Stimulated activated CD8-positive, alpha-beta memory T cell treated with anti-CD3 and anti-CD28 coated beads, Interleukin-4, amount 100 ng/mL, for 4 hours (primary cell): ENCODE results near the gene KLHL29.

Experiments
- DNase-seq, 2 donors: peaks; one replicate each; pipeline ENCODE4 v3.0.0-alpha.2; 2020; ENCODE audit warnings: low read depth in 2 of 2, low spot score in 1 of 2

KLHL29 gene

DNA sequence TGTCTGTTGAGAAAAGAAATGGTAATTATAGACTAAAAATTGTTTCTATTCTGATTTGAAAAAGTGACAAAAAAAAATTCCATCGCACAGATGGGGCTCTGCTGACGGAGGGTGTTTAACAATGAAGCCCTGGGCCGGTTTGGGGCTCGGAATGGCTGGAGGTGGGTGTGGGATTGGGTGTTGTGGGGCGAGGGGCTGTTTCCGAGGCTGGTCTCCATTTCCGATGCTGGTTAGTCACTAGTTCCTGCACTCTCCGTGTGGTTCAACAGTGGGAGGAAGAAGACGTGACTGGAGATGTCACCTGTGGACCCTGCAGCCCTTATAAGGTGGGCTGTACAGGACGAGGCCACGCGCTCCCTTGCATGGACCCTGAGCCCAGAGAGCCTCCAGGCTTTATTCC, 143.2 kb downstream of the KLHL29 start:
- DNase-seq: no peak

DNA sequence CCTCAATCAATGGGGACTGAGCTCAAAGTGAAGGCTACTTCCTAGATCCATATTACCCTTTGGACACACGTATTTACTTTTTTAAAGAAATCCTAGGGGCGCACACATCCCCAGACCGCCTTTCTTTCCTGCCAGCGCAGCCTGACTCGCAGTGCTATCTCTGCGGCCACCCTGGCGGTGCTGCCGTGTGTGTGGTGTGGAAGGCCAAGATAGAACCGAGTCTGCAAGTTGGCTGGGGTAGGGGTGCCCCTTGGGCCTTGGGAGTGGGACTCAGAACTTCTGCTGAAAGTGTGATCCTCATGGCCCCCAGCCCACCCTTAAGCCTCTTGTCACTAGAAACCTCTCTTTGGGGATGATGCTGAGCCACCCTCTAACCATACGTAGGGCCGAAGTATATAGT, 143.7 kb downstream of the KLHL29 start:
- DNase-seq: no peak

DNA sequence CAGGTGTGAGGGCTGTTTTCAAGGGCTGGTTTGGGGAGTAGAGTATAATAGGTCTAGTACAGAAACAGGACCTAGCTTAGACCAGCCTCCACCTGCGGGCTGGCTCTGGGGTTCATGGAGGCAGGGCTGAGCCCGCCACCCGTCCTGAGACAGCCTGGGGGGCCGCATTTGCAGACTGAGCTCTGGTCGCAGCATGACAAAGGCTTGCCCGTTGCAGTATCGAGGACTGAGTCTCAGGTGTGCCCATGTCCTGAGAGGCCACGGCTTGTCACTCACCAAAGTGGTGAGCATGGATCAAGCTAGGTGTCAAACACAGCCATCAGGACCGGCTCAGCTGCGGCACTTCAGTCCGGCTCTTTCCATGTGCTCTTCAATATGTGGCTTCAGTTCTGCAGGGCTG, 144.7 kb downstream of the KLHL29 start:
- no peak for DNase-seq

DNA sequence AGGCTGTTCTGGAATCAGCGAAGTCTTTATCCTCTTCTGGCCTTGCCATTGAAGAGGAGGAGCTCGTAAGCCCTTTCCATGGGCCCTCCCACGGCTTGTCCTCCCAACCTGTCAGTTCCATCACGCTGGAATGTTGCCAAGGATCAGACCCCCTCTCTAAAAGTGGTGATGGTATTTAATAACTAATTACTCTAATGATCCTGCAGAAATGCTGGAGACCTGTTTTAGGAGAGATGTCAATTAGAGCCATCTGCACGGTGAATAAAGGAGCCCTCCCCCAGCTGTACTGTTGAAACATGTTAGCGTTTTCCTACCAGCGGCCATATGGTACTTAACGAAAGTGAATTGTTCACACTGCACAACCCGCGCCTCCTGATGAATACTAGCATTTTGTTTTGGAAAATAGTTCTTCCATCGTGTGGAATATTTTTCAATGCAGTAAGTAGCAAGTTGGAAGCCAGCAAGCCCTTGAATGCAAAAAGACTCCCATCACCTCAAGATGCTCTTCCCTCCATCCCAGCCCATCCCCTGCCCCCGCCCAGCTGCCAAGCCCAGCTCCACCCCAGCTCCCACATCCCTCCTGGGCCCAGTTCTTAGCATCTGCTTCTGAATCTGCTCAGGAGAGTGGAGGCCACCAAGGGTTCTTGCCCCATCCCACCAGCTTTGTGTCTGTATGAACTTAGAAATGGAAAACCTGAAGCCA, 145.4 kb downstream of the KLHL29 start:
- no peak for DNase-seq

DNA sequence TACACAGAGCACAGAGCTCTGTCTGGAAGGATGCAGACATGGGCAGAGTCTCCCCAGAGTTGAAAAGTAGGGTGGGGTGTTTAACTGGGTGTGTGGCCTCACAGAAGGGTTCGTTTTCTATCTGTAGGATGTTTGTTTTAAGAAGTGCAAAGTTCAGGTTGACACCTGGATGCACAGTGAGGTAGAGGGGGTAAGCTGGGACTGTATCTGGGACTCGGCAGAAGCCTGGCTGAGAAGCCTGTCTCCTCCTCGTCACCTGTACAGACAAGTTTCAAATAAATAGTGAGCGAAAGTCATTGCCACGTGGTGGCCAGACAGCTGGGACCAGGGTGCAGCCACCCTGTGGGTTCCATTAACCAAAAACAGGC, 145.9 kb downstream of the KLHL29 start:
- DNase-seq: no peak

DNA sequence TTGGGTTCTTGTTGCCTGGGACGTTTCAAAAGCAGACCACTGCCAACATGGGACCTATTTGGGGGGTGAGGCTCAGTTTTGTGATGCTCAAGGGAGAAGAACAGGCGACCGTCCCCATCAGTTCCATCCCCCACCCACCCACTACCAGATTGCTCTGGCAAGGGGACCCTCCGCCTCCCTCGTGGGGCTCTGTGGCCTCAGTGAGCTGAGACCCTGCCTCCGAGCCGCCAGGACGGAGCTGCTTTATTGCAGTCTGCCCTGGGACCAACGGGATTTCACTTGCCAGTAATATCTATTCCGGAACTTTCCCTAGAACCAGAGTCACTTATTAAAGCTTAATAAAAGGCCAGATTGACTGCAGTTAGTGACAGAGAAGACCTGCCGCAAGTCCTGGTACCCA, 146.3 kb downstream of the KLHL29 start:
- DNase-seq: no peak

DNA sequence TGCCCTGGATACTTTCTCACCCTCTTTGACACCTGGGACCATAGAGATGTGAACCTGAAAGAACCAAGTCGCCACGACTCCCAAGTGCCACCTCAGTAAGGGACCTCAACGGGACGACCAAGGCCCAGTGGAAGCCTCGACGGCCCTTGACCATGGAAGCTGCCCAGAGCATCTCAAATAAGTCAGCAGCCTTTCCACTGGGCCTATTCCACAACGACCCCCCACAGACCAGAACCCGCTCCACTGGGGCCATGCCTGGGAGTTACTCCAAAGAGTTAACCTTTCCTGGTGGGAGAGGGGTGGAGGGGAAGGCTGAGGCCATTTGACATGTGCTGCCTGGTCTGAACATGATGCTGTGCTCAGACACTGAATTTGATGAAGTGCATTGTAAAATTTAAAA, 146.9 kb downstream of the KLHL29 start:
- DNase-seq: no peak

DNA sequence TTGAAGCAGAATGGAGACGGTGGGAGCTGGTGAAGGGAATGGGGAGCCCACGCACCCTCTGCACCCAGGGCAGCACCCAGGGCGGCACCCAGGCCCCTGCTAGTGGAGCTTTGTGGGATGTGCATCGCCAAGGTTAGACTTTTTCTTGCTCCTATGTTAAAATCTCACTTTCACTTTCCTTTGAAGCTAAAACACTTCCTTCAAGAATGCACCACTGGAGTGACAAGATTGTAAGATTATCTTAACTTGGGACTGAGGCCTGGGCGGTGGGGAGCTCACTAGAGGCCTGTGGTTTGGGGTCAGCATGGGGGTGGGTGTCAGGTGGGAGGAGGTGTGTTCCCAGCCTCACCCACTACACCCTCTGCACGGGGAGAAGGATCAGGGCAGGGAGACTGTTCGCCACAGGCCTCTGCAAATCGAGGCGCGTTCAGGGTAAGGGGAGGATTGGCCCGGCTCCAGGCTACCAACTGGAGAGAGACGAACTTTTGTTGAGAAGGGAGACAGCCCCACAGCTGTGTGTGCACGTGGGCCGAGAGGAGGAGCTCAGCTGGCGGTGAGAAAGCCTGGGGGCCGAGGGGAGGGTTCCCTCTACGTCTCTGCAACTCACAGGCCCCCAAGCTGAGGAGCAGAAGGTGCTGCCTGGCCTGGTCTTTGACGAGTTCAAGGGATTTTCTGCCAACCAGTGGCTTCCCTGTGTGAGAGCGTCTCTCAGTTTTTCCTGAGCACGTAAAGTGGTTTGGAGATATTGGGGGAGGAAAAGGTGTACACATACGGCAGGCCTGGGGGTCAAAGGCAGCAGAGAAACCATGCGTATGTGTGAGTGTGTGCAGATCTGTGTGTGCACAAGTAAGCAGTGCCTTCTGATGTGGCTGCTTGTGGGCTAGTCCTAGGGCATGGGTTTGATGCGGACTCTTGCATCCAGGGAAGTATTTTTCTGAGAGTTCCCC, 147.7 kb downstream of the KLHL29 start:
- peak in 1 of 2 donors; percentile 2 for DNase-seq

DNA sequence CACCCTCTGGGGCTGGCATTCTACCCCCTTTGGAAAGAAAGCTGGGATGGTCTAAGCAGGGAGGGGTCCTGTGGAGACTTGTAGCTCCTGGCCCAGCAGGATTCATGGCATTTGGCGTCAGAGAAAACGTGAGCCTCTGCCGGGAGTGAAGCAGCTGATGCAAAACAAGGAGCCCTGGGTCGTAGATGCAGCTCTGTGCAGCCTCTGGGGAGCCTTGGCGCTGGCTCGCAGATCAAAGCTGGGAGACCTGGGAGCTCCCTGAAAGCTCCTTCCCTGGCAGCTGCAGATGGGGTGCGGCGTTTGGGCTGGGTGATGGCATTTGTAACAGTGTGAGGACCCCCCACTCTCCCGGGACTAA, 148.3 kb downstream of the KLHL29 start:
- no peak for DNase-seq

DNA sequence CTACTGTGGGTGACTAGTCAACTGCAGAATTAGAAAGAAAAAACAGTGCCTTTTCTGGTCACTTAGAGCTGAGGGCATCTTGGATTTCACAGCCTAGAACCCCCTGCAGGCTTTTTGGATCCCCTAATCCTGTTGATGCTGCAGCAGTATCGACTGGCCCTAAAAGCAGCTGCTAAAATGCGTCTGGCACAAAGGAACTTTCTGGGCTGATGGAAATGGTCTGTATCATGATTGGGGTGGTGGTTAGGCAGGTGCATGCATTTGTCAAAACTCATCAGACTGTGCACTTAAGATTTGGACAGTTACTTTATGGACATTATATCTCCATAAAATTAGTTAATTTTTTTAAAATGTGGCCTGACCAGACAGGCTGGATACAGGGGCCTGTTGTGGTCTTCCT, 149.8 kb downstream of the KLHL29 start:
- no peak for DNase-seq

DNA sequence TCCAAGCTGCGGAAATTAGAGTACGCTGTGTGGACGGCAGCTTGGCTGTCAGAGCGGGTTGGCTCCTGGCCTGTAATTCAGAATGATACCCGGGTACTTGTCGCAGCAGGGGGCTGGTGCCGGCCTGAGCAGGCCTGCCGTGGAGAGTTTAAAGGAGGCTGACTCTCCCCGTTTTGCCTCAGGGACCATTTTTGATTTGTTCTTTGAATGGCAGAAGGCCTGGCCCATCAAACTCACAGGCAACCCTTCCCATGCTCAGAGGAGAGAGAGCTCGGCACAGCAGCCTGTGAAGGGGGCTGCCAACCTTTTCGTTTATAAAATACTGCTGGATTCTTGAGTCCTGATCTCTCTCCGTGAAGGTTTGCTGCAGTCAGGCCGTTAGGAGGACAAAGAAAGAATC, 151.3 kb downstream of the KLHL29 start:
- no peak for DNase-seq

DNA sequence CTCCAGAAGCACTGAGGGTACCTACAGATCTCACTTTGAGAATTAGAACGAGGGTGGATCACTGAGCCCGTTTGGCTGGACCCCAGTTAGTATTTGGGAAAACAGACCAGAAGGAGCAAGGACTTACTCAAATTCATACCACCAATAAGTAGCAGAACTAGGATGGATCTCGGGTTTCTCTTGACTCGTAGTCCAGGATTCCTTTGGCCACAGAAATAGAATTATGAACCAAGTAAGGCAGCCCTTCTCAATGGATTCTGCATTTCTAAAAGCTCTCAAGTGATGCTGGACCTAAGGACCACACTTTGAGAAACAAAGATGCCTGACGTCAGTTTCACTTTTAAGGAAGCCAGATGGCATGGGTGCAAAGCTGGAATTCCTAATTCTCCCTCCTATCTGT, 153.0 kb downstream of the KLHL29 start:
- no peak for DNase-seq

DNA sequence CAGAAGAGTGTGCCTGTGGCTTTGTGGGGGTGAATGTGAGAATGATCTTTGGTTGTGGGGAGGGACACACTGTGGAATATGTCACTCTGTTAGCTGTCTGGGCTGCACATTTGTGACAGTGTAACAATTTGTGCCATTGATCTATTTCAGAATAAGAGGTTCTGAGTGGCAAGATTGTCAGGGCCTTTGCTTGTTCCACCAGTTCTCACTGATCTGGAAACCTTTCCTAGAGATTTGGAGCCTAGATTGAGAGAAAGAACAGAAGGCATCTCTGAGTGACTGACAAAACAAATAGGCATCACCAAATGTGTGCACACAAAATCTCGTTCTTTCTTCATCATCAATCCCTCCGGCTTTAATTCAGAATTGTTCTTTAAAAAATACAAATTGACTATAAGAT, 153.6 kb downstream of the KLHL29 start:
- no peak for DNase-seq

DNA sequence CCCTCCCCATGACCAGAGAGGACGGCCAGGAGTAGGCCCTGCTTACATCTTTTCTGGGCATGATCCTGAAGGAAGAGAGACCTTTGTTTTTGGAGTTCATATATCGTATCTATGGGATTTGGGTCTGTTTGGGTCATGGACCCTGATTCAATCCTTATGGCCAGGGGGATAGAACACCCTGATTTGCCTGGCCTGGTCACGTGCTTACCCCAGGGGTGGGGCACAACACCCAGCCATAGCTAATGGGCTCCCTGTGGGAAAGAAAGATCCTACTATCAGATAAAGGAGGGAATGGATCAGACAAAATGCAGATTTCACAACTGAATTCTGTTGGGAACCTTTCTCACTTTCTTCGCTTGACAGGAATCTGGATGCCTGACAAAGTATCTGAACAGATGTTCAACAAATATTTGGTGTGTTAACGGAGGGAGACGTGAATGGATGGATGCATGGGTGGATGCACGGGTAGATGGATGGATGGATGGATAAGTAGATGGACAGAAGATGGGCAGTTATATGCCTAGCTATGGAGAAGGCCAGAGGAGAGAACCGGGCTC, 155.9 kb downstream of the KLHL29 start:
- DNase-seq: no peak

DNA sequence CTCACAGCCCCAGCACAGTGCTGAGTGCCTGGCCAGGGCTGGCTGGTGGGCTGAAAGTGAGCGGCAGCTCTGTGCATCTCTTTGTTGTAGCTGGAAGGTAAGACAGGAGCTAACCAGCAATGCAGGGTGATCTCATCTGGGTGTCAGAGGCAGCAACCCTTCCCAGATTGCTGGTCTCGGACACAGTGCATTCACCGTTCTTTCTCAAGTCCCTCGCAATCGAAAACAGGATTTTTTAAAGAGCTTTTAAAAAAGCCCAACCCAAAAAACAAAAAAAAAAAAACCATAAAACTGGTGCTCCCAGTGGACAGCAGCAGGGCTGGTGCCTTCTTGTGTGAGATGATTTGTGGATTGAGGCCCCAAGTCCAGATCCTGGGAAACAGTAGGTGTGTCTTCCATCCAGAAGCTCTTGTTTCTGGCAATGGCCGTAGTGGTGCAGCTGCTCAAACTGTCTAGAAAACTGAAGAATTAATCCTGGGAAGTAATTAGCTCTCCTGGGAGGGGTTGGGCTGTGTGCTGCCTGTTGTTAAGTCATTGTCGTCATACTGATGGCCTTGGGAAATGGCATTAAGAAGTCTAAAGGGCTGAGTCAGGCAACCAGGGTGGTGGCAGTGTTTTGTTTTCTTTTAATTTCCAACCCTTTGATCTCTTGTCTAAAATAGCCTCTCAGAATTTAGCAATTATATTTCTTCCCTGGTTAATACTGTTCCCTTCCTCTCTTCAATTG, 156.7 kb downstream of the KLHL29 start:
- no peak for DNase-seq

DNA sequence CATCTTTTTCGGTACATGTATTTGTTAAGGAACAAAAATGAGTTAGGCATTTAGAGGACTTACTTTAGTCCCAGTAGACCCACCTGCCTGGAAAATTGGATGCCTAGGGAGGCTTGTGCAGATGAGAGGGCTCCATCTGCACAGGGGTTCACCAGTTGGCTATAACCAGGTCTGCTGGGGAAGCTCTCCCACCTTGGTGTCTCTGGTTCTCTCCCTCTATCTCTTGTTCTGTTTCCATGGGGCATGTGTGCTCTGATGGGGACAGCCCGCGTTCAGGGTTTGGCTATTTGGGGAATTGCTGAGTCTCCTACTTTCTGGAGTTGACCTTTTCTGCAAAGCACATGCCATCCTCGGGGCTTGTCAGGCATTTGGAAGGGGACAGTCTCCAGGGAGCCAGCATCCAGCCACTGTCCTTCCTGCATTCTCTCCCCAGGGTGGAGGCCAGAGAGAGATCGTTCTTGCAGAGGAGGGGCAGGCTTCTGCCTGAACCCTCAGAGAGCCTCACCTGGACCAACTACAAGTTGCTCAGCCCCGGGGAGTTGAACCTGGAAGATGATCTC, 157.3 kb downstream of the KLHL29 start:
- DNase-seq: no peak

DNA sequence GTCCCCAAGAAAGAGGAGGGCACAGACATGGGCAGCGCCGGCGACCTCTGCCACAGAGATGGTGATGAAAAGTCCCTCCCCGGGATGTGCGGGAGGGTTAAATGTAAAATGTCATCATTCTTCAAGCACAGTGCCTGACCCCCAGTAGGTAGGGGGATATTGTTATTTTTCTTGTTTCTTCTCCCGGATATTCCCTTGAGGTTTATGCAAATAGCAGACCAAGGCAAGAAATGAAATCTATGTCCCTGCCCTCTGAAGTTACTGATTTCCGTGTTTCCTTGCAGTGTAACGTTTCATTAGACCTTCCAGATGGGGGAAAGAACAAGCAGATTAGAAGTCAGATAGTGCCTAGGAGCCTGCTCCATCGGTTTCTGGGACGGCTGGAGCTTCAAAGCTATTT, 158.3 kb downstream of the KLHL29 start:
- no peak for DNase-seq

DNA sequence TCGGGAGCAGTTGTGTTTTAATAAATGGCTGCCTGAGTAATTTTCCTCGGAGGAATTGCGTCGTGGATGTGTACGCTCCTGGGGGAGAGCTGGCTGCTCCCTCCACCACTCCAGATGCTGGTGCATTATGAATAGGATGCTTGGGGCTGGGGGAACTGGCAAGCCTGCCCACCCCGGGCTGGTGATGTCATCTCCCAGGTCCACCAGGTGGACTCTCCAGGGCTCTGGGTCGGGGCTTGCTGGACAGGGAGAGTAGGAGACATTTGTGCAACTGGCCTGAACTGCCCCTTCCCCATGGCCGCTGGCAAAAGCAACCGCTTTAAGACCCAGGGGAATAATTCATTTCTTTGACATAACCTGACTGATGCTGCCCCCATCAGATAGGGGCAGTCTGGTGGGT, 158.7 kb downstream of the KLHL29 start:
- no peak for DNase-seq

DNA sequence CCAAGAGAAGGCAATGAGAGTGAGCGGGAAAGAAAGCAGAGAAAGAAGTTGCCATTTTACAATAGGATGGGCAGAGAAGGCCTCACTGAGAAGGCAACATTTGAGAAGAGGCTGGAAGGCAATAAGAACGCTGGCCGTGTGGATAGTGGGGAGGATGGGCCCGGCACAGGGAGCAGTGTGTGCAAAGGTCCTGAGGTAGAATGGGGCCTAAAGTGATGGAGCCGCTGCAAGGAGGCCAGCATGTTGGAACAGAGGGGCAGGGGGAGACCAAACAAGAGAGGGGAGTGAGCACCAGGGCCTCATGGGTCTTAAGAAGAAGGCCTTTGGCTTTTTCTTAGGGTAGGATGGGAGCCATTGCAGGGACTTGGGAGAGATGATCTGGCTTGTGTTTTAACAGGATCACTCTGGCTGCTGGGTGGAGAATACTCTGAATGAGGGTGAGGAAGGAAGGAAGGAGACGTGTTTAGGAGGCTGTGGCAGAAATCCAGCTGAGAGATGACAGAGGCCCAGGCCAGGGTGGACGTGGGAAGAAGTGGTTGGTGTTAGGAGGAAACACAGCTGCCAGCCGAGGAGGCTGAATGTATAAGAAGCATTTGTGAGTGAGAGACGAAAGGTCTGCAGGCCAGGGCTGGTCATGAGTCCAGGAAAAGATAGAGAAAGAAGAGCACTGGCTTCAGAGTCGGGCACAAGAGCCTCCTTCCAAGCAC, 159.8 kb downstream of the KLHL29 start:
- no peak for DNase-seq

DNA sequence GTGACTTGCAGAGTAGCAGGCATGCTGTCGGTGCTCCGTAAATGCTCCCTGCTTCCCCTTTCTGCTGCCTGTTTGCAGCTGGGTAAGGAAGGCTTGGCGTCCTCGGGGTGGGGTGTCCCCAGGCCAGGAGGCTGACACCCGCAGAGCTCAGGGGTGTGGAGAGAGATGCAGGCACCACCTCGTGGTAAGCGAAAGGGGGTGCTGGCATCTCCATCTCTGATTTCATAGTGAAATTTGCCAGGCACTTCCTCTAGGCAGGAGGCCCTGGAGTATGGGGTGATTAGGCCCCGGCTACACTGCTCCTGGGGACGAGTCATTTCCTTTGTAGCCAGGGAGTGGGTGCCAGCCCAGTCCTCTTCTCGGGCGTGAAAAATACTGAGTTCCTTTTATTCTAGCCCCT, 160.4 kb downstream of the KLHL29 start:
- DNase-seq: no peak

DNA sequence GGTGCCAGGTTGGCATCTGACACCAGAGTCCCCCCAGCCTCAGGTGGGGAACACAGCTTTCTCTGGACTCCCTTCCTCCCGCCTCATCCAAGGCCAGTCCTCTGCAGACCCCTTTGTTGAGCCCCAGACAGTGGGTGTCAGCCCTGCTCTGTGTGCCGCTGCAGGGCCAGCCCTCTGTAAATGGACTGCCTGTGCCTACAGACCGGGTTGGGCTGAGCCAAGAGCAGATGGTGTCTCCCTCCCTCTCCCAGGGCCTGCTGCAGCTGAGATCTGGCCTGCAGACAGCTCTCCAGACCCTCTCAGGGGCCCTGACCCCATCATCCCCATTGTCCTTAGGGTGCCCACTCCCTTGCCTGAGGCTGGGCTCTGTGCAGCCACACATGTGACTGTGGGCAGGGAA, 160.8 kb downstream of the KLHL29 start:
- no peak for DNase-seq
